GM12801 (cell line): ENCODE data around the gene EDEM1.

Source experiments
- TF ChIP-seq, protein P1 (sequence below): IDR thresholded peaks from one replicate; pipeline ENCODE4 v1.5.1; 2011; ENCODE audit warnings: control low read depth; ENCODE audit not compliant: insufficient read length; ENCODE audit errors: extremely low read depth

The EDEM1 gene

DNA sequence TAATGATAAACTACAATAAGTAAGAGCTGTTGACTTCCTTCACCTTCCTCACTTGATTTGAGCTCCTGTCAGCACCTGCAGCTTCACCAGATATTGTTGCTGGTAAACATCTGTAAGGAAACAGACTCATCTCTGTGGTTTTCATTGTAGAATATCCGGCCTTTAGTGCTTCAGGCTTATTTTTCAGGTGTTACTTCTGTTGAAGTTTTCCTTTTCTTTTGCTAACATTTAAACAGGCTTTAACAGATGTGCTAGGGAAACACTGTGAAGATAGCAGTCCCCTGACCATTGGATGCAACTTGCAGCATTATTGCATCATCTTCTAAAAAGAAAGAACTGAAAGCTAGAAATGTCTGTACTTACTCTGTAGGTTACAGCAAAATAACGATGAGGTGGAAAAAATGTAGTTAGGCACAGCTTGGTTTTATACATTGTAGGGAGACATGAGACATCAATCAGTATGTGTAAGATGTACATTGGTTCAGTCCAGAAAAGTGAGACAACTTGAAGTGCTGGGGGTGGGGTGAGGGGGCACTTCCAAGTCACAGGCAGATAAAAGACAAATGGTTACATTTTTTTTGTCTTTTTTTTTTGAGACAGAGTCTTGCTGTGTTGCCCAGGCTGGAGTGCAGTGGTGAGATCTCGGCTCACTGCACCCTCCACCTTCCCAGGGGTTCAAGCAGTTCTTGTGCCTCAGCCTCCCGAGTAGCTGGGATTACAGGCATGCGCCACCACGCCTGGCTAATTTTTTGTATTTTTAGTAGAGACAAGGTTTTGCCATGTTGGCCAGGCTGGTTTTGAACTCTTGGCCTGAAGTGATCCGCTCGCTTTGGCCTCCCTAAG, 10.2 kb downstream of the EDEM1 start:
- TF ChIP-seq, protein P1, sequence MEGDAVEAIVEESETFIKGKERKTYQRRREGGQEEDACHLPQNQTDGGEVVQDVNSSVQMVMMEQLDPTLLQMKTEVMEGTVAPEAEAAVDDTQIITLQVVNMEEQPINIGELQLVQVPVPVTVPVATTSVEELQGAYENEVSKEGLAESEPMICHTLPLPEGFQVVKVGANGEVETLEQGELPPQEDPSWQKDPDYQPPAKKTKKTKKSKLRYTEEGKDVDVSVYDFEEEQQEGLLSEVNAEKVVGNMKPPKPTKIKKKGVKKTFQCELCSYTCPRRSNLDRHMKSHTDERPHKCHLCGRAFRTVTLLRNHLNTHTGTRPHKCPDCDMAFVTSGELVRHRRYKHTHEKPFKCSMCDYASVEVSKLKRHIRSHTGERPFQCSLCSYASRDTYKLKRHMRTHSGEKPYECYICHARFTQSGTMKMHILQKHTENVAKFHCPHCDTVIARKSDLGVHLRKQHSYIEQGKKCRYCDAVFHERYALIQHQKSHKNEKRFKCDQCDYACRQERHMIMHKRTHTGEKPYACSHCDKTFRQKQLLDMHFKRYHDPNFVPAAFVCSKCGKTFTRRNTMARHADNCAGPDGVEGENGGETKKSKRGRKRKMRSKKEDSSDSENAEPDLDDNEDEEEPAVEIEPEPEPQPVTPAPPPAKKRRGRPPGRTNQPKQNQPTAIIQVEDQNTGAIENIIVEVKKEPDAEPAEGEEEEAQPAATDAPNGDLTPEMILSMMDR, result no peak

DNA sequence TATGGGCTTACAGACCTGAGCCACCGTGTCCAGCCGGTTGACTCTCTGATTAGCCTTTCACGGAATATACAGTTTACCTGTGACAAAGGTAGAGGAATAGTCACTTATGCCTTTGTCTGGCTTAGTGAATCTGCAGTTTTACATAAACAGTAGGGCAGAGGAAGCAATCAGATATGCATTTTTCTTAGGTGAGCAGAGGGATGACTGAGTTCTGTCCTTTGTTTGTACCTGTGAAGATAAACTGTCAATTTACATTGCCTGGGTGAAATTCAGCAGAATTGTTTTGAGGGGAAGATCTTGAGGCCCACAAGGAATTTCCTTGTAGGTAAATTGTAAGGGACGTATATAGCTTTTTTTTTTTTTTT, 10.8 kb downstream of the EDEM1 start:
- TF ChIP-seq, protein P1, result no peak

DNA sequence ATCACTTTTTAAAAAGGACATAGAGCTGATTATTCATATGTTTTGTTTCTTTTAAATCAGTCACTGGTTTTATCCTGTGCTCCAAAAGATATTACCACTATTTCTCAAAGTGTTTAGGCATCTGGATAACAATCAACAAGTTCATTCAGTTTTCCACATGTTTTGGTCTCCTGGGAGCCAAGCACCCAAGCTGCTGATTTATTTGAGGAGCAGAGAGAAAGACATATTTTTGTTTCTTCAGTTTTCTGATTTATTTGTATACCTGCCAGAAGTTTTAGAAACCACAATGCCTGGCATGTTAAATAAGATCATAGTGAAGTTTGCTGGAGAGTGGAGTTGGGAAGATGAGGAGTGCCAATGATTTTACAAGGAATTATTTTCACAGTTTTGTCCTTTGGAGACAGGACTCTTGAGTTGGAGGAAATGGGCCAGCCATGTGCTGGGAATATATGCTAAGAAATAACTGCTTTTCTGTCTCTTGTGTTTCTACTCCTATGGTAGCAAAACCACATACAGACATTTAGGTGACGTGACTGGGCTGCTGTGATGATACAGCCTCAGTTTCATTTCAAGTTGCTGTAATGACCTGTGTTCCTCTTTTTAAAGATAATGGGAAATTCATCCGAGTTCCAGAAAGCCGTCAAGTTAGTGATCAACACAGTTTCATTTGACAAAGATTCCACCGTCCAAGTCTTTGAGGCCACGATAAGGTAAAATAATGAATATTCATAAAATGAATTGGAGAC, 11.7 kb downstream of the EDEM1 start:
- TF ChIP-seq, protein P1, result no peak

DNA sequence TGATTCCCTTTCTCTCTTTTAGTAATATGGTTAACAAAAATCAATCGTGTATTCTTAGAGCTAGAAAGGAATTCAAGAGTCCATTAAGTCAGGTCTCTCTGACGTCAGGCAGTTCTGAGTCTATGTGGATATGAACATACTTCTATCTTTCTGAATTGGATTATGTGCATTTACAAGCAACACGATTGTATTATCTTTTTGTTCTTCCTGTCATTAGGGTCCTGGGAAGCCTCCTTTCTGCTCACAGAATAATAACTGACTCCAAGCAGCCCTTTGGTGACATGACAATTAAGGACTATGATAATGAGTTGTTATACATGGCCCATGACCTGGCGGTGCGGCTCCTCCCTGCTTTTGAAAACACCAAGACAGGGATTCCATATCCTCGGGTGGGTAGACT, 14.0 kb downstream of the EDEM1 start:
- TF ChIP-seq, protein P1, result no peak

DNA sequence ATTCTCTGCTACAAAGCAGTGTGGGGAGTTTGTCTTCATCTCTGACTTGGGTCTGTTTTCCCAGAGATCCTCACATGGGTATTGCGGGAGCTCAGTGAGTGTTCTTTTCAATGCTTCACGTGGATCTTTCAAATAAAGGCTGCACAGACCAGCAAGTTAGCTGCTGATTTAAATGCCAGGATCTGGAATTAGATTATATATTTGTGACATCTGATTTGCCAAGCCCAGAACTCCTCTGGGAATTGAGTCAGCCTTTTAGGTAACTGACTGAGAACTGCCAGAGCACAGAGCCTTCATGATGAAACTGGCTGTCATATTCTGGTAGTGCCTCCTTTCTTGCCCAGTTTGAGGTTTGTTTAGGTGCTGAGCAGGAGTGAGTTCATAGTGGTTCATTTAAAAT, 14.7 kb downstream of the EDEM1 start:
- TF ChIP-seq, protein P1, result no peak

DNA sequence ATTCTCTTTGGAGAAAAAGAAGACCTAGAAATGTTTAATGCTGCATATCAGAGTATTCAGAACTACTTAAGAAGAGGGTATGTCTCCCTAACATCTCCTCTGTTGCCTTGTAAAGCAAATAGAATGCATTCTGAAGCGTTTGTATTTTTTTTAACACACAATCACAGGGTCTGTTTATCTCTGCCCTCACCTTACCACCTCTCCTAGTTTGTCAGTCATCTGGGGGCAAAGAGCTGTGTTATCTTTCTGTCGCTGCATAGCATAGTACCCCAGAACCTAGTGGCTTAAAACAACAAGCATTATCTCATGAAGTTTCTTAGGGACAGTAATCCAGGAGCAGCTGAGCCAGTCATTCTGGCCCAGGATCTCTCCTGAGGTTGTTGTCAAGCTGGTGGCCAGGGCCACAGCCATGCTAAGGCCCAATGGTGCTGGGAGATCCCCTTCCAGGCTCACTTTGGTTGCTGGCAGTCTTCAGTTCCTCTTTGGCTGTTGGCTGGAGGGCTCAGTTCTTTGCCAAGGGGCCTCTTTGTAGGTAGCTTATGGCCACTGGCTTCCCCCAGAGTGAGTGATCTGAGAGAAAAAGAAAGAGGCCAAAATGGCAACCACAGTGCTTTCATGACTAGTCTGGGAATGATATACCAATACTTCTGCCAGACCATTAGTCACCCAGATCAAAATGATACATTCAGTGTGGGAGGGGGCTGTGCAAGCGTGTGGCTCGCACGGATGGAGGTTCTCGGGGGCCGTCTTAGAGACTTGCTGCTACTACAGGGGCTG, 17.8 kb downstream of the EDEM1 start:
- TF ChIP-seq, protein P1, result no peak

DNA sequence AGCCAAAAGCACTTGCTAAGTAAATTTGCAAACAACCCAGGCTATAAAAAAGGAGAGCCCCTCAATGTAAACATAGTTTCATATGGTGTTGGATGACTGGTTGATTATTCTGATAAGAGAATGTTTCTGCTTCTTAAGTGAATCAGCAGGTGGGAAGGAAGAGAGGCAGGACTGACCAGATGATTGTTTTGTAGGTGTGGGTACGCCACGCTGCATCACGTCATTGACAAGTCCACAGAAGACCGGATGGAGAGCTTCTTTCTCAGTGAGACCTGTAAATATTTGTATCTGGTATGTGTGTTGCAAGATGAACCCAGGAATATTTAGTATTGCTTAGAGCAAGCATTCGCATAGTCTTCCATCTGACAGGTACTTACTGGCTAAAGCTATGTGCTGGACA, 23.4 kb downstream of the EDEM1 start:
- TF ChIP-seq, protein P1, result no peak
